Gastroesophageal sphincter (tissue), 3 donors: Measurements from ENCODE around the gene AGBL5.

Experiments used
- EP300 ChIP-seq: sonication (generic); formaldehyde crosslinking; IDR thresholded peaks from one replicate; pipeline ENCODE4 v1.6.1; 2017; ENCODE audit warnings: antibody characterized with exemption, mild to moderate bottlenecking
- POLR2A ChIP-seq, 2 donors: fragments of 450-650 bp; IDR thresholded peaks; one replicate each; pipeline ENCODE4 v1.6.1; 2017; ENCODE audit warnings: antibody characterized with exemption in 2 of 2, mild to moderate bottlenecking in 2 of 2, moderate library complexity in 1 of 2
- POLR2AphosphoS5 ChIP-seq: sonication (generic); formaldehyde crosslinking; IDR thresholded peaks from one replicate; pipeline ENCODE4 v1.6.1; 2017; ENCODE audit warnings: antibody characterized with exemption
- TF ChIP-seq, protein P1 (sequence below), 4 experiments: fragments of 200-600 bp in 2 of 4; fragments of 450-650 bp in 2 of 4; sonication (generic) in 1 of 4; IDR thresholded peaks; one replicate each; pipeline ENCODE4 v1.5.1; 2017 to 2019; ENCODE audit warnings: antibody characterized with exemption in 4 of 4, mild to moderate bottlenecking in 2 of 4, moderate library complexity in 2 of 4

GRCh38 chr2:27059141-27059820 is 7.8 kb downstream of the AGBL5 start:
- no peak for TF ChIP-seq POLR2AphosphoS5
- no peak for TF ChIP-seq POLR2A (IDR thresholded peaks at IDR 0.05)
- TF ChIP-seq, protein P1, sequence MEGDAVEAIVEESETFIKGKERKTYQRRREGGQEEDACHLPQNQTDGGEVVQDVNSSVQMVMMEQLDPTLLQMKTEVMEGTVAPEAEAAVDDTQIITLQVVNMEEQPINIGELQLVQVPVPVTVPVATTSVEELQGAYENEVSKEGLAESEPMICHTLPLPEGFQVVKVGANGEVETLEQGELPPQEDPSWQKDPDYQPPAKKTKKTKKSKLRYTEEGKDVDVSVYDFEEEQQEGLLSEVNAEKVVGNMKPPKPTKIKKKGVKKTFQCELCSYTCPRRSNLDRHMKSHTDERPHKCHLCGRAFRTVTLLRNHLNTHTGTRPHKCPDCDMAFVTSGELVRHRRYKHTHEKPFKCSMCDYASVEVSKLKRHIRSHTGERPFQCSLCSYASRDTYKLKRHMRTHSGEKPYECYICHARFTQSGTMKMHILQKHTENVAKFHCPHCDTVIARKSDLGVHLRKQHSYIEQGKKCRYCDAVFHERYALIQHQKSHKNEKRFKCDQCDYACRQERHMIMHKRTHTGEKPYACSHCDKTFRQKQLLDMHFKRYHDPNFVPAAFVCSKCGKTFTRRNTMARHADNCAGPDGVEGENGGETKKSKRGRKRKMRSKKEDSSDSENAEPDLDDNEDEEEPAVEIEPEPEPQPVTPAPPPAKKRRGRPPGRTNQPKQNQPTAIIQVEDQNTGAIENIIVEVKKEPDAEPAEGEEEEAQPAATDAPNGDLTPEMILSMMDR (IDR thresholded peaks at IDR 0.05): no peak
- no peak for TF ChIP-seq EP300
